ENCODE data around the gene SF3B1.

The SF3B1 gene

GRCh38 chr2:197419438-197419837 lies 15.4 kb downstream of the SF3B1 start:
- no peak overlapping the region for H2BK120ac ChIP-seq (ENCODE audit: low read depth, low read length)
- H2BK12ac ChIP-seq (ENCODE audit: low read length in 2 of 2): no peak overlapping the region
- H3K4ac ChIP-seq (ENCODE audit: low read depth in 1 of 2, low read length in 2 of 2): no peak overlapping the region
- H2AFZ ChIP-seq (ENCODE audit: low read depth, low read length): no peak overlapping the region
- H3K4me3 ChIP-seq (ENCODE audit: insufficient read depth in 1 of 2, low read depth in 1 of 2, low read length in 2 of 2): no peak overlapping the region
- peaks cover 22 to 95% of the 10 kb centered on the region in 2 experiments for H3K36me3 ChIP-seq (ENCODE audit: control insufficient read depth in 1 of 2, insufficient read depth in 2 of 2, low read depth in 1 of 2, low read length in 2 of 2)
- no peak overlapping the region for H3K23ac ChIP-seq (ENCODE audit: low read length in 2 of 2)
- H3K4me1 ChIP-seq (ENCODE audit: control insufficient read depth, insufficient read depth, low read depth, low read length): no peaks in the 10 kb centered on the region
- no peak overlapping the region for H3K27ac ChIP-seq (ENCODE audit: low read length, poor library complexity, severe bottlenecking)
- no peak overlapping the region for H4K8ac ChIP-seq (ENCODE audit: low read length)
- H3K9ac ChIP-seq (ENCODE audit: low read length): no peak overlapping the region
- H3K27me3 ChIP-seq (ENCODE audit: control insufficient read depth in 1 of 2, insufficient read depth in 1 of 2, low read length in 2 of 2): no peaks in the 10 kb centered on the region
- no peaks in the 10 kb centered on the region for H3K9me3 ChIP-seq (ENCODE audit: control insufficient read depth, low read length)
- no peak overlapping the region for H2BK15ac ChIP-seq (ENCODE audit: low read depth, poor library complexity, severe bottlenecking)
- no peak overlapping the region for H3K18ac ChIP-seq (ENCODE audit: low read depth in 1 of 2, low read length in 2 of 2)
- no peak overlapping the region for H3K4me2 ChIP-seq (ENCODE audit: low read length, poor library complexity, severe bottlenecking)
- no peak for DNase-seq
- peaks cover 12% of the 10 kb centered on the region for H3K79me1 ChIP-seq (replicated peaks; ENCODE audit: low read length, poor library complexity, severe bottlenecking)
- no peak overlapping the region for H4K91ac ChIP-seq (ENCODE audit: low read length)
- no peak overlapping the region for H3K14ac ChIP-seq (ENCODE audit: low read length in 2 of 2)
- no peak overlapping the region for H2AK5ac ChIP-seq (ENCODE audit: low read length, severe bottlenecking)
- no peak overlapping the region for H2BK5ac ChIP-seq (ENCODE audit: low read depth, low read length, poor library complexity, severe bottlenecking)

GRCh38 chr2:197416268-197416667 lies 18.6 kb downstream of the SF3B1 start:
- peaks cover 16% of the 10 kb centered on the region for H3K79me1 ChIP-seq (replicated peaks; ENCODE audit: low read length, poor library complexity, severe bottlenecking)

GRCh38 chr2:197414515-197414914 lies 20.3 kb downstream of the SF3B1 start:
- no peak overlapping the region for H3K4me2 ChIP-seq (ENCODE audit: low read length, poor library complexity, severe bottlenecking)
- no peak overlapping the region for H2BK5ac ChIP-seq (ENCODE audit: low read depth, low read length, poor library complexity, severe bottlenecking)
- H3K27ac ChIP-seq (ENCODE audit: low read length, poor library complexity, severe bottlenecking): no peak overlapping the region
- H3K4me3 ChIP-seq (ENCODE audit: insufficient read depth in 1 of 2, low read depth in 1 of 2, low read length in 2 of 2): no peak overlapping the region
- no peak overlapping the region for H2AFZ ChIP-seq (ENCODE audit: low read depth, low read length)
- H3K23ac ChIP-seq (ENCODE audit: low read length in 2 of 2): no peak overlapping the region
- no peak overlapping the region for H2BK12ac ChIP-seq (ENCODE audit: low read length in 2 of 2)
- DNase-seq: no peak
- no peak overlapping the region for H2BK15ac ChIP-seq (ENCODE audit: low read depth, poor library complexity, severe bottlenecking)
- H3K27me3 ChIP-seq (ENCODE audit: control insufficient read depth in 1 of 2, insufficient read depth in 1 of 2, low read length in 2 of 2): no peaks in the 10 kb centered on the region
- H3K14ac ChIP-seq (ENCODE audit: low read length in 2 of 2): no peak overlapping the region
- no peak overlapping the region for H3K4ac ChIP-seq (ENCODE audit: low read depth in 1 of 2, low read length in 2 of 2)
- no peak overlapping the region for H4K91ac ChIP-seq (ENCODE audit: low read length)
- no peaks in the 10 kb centered on the region for H3K4me1 ChIP-seq (ENCODE audit: control insufficient read depth, insufficient read depth, low read depth, low read length)
- H3K18ac ChIP-seq (ENCODE audit: low read depth in 1 of 2, low read length in 2 of 2): no peak overlapping the region
- H4K8ac ChIP-seq (ENCODE audit: low read length): no peak overlapping the region
- no peaks in the 10 kb centered on the region for H3K9me3 ChIP-seq (ENCODE audit: control insufficient read depth, low read length)
- peaks cover 18% of the 10 kb centered on the region for H3K79me1 ChIP-seq (replicated peaks; ENCODE audit: low read length, poor library complexity, severe bottlenecking)
- no peak overlapping the region for H2AK5ac ChIP-seq (ENCODE audit: low read length, severe bottlenecking)
- peaks cover 38 to 91% of the 10 kb centered on the region in 2 experiments for H3K36me3 ChIP-seq (ENCODE audit: control insufficient read depth in 1 of 2, insufficient read depth in 2 of 2, low read depth in 1 of 2, low read length in 2 of 2)
- WGBS: 91% methylated on average over 2 of the region's 2 CpGs
- no peak overlapping the region for H3K9ac ChIP-seq (ENCODE audit: low read length)
- no peak overlapping the region for H2BK120ac ChIP-seq (ENCODE audit: low read depth, low read length)

More at GRCh38 chr2:197416268-197416667, 18.6 kb downstream of the SF3B1 start:
- Histone ChIP-seq H3K9me3 (ENCODE audit: control insufficient read depth, low read length) (no peaks in the 10 kb centered on the region), H3K36me3 (ENCODE audit: control insufficient read depth in 1 of 2, insufficient read depth in 2 of 2, low read depth in 1 of 2, low read length in 2 of 2) (peaks cover 28 to 91% of the 10 kb centered on the region in 2 experiments), H3K4me1 (ENCODE audit: control insufficient read depth, insufficient read depth, low read depth, low read length) (no peaks in the 10 kb centered on the region), H3K27me3 (ENCODE audit: control insufficient read depth in 1 of 2, insufficient read depth in 1 of 2, low read length in 2 of 2) (no peaks in the 10 kb centered on the region), H3K4me3 (ENCODE audit: insufficient read depth in 1 of 2, low read depth in 1 of 2, low read length in 2 of 2) (no peak overlapping the region), H3K23ac (ENCODE audit: low read length in 2 of 2) (no peak overlapping the region), H2AFZ (ENCODE audit: low read depth, low read length) (no peak overlapping the region), H3K9ac (ENCODE audit: low read length) (no peak overlapping the region), H3K14ac (ENCODE audit: low read length in 2 of 2) (no peak overlapping the region), H4K91ac (ENCODE audit: low read length) (no peak overlapping the region), H2BK5ac (ENCODE audit: low read depth, low read length, poor library complexity, severe bottlenecking) (no peak overlapping the region), H2BK15ac (ENCODE audit: low read depth, poor library complexity, severe bottlenecking) (no peak overlapping the region), H3K18ac (ENCODE audit: low read depth in 1 of 2, low read length in 2 of 2) (no peak overlapping the region), H3K4ac (ENCODE audit: low read depth in 1 of 2, low read length in 2 of 2) (no peak overlapping the region), H2AK5ac (ENCODE audit: low read length, severe bottlenecking) (no peak overlapping the region), H2BK12ac (ENCODE audit: low read length in 2 of 2) (no peak overlapping the region), H4K8ac (ENCODE audit: low read length) (no peak overlapping the region), H2BK120ac (ENCODE audit: low read depth, low read length) (no peak overlapping the region), H3K27ac (ENCODE audit: low read length, poor library complexity, severe bottlenecking) (no peak overlapping the region), H3K4me2 (ENCODE audit: low read length, poor library complexity, severe bottlenecking) (no peak overlapping the region)
- DNase-seq: no peak
- 100% methylated on average over 1 of the region's 1 CpG for WGBS

GRCh38 chr2:197414039-197414438 lies 20.8 kb downstream of the SF3B1 start:
- Histone ChIP-seq H3K18ac (ENCODE audit: low read depth in 1 of 2, low read length in 2 of 2) (no peak overlapping the region), H3K36me3 (ENCODE audit: control insufficient read depth in 1 of 2, insufficient read depth in 2 of 2, low read depth in 1 of 2, low read length in 2 of 2) (peaks cover 41 to 91% of the 10 kb centered on the region in 2 experiments), H3K4me1 (ENCODE audit: control insufficient read depth, insufficient read depth, low read depth, low read length) (no peaks in the 10 kb centered on the region), H2BK120ac (ENCODE audit: low read depth, low read length) (no peak overlapping the region), H2BK12ac (ENCODE audit: low read length in 2 of 2) (no peak overlapping the region), H3K14ac (ENCODE audit: low read length in 2 of 2) (no peak overlapping the region), H2AFZ (ENCODE audit: low read depth, low read length) (no peak overlapping the region), H3K79me1 (replicated peaks; ENCODE audit: low read length, poor library complexity, severe bottlenecking) (peaks cover 18% of the 10 kb centered on the region), H2BK5ac (ENCODE audit: low read depth, low read length, poor library complexity, severe bottlenecking) (no peak overlapping the region), H3K4me3 (ENCODE audit: insufficient read depth in 1 of 2, low read depth in 1 of 2, low read length in 2 of 2) (no peak overlapping the region), H4K8ac (ENCODE audit: low read length) (no peak overlapping the region), H3K27ac (ENCODE audit: low read length, poor library complexity, severe bottlenecking) (no peak overlapping the region), H2AK5ac (ENCODE audit: low read length, severe bottlenecking) (no peak overlapping the region), H2BK15ac (ENCODE audit: low read depth, poor library complexity, severe bottlenecking) (no peak overlapping the region), H3K4me2 (ENCODE audit: low read length, poor library complexity, severe bottlenecking) (no peak overlapping the region), H4K91ac (ENCODE audit: low read length) (no peak overlapping the region), H3K4ac (ENCODE audit: low read depth in 1 of 2, low read length in 2 of 2) (no peak overlapping the region), H3K27me3 (ENCODE audit: control insufficient read depth in 1 of 2, insufficient read depth in 1 of 2, low read length in 2 of 2) (no peaks in the 10 kb centered on the region), H3K9me3 (ENCODE audit: control insufficient read depth, low read length) (no peaks in the 10 kb centered on the region), H3K23ac (ENCODE audit: low read length in 2 of 2) (no peak overlapping the region), H3K9ac (ENCODE audit: low read length) (no peak overlapping the region)
- no peak for DNase-seq
- WGBS: 97% methylated on average over 3 of the region's 5 CpGs

All from mesenchymal stem cell (in vitro differentiated cells and primary cell).